Hematopoietic multipotent progenitor cell treated with erythropoietin and hydrocortisone succinate and interleukin-3 and kit ligand, for 17 days (in vitro differentiated cells): Measurements from ENCODE around the gene VSIG4.

Source experiments
- DNase-seq: peaks from one replicate; pipeline ENCODE4 v3.0.0-alpha.2; 2015; ENCODE audit warnings: low spot score

VSIG4 gene

DNA sequence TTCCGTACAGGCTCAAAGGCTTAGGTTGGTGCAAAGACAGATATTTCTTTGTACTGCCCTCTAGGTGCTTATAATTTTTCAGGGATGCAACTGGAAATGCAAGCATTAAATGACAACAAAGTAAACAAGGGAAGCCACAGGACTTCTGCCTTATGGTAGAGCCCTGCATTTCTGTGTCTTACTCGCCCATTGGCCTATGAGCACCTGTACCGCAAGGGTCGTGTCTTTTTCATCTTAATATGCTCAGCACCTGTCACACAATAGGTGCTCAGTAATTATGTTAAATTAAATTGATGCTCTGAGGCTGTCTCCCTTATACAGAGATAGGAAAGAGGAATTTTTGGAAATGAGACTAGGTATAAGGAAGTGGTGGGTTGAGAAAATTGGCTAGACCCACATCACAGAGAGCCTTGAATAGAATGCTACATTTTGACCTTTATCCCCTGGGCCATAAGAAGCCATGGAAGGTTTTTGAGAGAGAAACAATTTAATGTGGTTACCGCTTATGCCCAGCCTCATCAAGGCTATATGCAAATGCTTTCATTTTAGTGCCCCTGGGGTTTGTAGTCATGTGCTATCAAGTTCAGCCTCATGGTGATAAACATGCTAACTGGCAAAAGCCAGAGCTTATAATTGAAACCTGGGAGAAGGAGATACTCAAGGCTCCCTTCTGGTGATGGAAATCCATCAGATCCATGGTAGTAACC lies 16.3 kb downstream of the VSIG4 start:
- DNase-seq = no peak

DNA sequence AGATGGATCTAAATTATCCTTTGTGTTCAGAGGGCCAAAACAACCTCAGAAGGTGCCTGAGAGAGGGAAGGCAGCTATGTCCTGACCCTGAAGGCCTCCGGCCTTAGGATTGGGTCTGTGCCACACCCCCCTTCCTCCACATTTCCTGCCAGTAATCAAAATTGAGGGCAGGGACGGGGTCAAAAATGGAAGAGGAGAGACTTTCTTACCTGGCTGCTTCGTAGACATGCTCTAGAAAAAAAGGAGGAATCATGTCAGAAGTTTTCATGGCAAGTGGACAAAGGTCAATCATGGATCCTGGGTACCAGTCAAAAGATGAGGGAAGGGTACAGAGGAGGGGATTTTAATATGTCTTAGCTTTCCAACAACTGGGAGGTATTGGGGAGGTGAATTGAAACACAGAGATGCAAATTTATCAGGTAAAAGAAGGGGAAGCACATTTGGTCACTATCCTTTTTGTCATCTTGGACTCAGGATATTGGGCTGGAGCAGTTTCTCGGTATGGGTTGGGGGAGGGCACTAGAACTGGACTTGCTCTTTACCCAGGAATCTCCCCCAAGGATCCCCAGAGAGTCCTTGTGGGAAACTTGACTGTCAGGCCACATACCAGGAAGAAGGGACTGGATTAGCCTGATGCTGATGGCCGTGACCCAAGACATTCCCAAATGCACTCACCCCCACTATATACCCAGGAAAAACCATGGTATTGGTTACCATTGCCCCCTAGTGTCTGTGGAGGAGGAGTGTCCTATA lies 17.1 kb downstream of the VSIG4 start:
- DNase-seq = no peak

DNA sequence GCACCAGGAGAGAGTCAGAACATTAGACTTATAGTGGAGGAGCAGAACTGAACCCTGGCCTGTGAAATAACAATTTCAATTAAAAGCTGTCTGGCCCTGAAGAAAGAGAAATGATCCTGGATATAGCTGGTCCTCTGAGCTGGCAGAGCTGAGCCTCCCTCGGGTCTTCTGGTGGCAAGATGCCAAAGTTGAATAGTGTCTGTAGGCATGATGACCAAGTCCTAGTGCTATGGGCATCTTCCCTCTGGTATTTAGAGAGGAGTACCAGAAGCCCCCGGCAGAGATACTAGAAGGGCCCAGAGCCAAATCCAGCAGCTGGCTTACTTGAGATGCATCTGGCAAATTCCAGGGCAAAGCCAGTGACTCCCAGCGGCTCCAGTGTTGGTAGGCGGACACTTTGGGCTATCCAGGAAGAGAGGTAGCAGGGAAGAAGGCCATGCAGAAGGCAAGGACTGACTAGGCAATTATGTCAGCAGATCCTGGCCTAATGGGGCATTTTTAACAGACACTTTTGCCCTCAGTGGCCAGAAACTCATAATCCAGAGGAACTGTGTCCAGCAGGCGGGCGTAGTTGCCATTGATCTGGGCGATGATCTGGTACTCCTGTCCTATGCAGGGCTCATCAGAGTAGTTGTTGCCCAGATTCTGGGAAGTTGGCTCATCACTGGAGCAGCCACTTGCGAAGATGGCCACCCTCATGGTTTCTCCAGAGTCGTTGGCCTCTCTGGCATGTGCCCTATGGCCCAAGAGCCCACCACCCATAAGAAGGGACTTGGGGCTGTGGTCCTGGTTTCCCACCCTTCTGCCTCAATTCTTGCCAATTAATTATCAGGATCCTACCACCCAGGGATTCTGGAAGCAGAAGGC lies 17.9 kb downstream of the VSIG4 start:
- no peak for DNase-seq

DNA sequence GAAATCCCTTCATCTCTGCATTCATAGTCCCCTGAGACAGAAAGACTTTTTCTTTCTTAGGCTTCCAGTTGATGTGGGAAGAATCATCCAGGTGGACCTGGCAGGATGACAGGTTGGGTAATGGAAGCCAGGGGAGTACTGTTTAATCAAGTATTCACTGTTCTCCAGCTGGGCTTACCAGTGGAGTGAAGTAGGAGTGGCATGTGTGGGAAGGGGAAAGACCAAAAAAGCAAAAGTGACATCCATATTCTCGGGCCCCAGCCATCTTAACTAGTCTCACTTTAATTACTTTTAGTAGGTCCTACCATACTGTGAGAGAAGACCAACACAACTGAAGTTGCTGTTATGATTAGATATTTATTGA lies 18.5 kb downstream of the VSIG4 start:
- DNase-seq = no peak

DNA sequence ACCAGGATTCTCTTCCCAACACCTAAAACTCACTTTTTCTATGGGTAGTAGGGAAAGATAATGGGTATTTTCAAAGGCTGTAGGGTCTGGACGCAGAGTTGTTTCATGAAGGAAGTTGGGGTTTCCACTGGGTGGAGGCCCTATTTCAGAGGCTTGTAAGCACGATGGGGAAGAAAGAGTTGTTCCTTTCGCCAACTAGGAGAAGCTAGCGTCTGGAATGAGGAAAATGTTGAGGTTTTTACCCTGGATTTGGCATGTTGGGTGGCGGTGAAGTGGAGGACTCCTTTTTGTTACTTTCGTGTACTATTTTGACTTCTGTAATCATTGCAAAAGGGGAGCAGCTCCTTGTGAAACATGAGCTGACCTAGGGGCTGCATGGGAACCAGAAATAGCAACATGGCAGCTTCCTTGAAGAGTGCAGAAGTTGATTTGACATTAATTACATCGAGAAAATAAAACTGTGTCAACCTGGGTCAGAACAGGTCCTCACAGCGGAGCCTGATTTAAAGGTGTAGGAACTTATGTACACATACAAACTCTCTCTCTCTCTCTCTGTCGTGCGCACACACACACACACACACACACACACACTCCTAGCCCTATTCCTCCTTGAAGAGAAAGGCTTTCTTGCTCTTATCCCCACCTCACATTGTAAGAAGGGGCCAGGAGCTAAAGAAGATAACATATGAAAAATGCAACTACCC lies 19.1 kb downstream of the VSIG4 start:
- DNase-seq = no peak

DNA sequence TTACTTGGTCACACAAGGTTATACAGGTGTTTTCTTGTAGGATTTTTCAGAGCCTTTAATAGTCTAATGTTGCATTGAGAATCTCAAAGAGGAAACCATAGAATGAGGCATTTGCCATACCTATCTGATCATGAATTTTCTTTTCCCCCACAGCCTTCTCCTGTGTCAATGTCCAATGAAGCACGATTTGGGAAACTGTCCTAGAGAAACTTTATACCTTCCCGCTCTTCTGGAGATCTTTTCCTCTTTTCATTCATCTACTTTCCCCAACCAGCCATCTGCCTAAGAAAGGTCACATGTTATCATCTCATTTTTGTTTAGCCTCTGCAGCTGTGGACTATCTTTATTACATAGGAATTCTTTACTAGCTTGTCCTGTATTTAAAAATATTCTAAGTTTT lies 19.9 kb downstream of the VSIG4 start:
- DNase-seq = no peak

DNA sequence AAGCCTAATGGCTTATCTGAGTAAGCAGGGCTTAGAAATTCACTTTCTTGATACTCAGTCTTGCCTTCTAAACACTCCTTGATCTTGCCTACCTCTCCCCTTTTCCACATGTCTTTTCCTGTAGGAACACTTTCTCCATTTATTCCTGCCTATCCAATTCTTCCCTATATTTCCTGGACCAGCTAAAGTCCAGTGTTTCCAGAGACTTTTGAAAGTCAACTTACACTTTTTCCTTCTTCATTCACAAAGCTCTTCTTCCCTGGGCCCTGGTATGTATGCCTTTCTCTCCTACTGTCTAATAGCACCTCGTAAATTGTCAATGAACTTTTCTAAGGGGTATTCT lies 20.6 kb downstream of the VSIG4 start:
- no peak for DNase-seq

DNA sequence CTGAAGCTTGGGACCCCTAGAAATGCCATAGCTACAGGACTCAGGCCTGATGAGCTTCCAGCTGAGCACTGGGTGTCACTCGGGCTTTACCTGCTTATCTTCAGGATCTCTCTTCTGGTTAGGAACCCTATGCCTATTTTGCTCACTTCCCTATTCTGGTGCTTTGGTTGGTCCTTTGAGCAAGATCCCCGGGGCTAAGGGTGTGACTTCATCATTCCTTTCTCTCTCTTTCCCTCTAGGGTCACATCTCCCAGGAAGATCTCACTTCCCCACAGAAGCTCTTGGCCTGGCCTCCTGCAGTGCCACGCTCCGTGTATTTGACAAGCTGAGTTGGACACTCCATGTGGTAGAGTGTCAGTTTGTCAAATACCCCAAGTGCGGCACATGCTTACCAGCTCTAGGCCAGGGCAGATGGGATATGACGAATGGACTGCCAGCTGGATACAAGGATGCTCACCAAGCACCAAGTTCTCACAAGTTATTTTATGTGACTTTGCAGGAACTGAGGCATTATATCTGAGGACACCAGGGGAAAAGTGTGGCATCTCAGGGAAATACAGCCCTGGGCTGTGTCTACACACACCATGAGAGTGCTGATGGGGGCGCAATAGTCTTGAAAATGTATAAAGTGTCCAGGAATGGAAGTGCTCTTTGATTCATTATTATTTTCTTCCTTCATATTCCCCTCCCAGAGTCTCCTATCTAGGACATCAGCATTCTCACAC lies 21.1 kb downstream of the VSIG4 start:
- no peak for DNase-seq

DNA sequence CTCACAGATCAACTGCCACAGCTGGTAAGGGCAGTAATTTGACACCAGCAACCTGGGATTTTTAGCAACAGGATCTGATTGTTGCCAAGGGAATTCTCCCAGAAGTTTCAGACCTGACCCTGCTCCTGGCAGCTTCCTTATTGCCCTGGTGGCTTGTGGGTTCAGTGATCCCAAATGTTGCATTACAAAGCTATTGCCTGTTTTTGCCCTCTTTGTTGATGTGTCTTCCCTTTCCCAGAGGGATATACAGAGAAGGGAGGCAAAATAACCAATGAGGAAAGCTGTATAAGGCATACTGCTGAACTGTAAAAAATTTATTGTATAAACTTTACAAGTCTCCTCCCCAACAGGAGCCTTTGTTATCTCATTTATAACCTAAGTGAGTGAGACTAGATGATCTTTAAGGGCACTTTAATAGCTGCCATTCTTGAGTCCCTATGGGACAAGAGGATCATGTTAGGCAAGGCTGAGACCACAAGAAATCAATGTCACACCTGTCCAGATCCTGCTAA lies 22.2 kb downstream of the VSIG4 start:
- DNase-seq = no peak

DNA sequence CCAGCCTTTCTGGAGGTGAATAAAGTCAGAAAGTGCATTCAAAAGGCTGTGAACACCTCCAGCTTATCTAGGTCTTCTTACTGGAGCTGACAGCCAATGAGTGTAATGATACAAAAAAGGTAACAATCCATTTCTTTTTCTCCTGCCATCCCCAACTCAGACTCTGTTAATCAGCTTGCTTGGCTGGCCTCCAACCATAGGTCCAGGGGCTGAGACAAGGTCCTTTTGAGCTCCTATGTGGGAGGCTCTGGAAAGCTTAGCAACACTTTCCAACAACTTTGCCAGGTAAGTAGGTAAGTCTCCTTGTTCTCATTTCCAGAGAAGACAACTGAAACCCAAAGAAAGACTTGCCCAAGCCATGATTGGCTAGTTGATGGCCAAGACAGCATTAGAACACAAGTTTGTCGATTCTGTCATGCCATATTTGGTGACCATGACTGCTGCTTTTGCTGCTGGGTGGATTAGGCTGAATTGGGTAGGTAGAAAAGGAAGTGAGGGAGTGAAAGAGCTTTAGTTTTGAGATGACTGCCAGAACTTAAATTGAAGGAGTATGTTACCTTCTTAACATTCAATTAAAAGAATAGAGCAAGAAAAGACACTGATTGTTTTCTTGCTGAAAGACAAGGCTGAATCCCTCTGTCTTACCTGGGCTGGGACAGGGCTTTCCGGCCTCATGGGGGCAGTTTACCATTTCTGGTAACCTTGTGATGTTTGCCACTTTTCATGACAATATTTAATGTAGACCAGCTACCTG lies 22.8 kb downstream of the VSIG4 start:
- DNase-seq = no peak

DNA sequence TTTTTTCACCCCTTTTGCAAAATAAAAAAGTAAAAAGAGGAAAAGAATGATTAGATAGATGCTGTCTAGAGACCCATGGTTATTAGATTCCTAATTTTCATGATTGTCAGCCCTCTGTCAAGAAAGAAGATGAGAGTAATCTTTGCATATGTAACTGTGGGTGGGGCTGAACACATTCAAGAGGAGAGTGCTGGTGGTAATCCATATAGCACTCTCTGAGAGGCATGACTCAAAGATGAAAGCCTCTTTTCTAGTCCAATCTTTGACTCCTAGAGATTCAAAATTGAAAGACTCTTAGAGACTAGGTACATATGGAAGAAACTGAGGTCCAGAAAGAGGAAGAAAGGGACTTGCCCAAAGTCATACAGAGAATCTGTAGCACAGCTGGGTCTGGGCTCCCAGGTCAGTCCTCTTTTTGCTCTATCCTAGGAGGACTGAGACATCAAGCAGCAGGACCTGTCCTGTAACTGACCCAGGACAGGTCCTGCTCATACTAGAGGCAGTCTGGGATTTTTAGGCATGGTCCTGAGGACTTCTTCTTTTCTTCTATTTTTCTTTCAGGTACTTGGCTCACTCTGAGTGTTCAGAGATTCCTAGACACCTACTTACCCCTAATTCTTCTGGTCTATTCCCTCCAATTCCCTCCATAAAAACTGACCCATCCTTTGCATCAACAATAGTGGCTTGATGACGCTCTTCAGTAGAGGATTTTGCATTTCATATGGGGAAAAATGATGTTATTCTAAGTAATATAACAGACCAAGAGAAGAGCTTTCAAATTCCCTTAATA lies 23.8 kb downstream of the VSIG4 start:
- DNase-seq = no peak

DNA sequence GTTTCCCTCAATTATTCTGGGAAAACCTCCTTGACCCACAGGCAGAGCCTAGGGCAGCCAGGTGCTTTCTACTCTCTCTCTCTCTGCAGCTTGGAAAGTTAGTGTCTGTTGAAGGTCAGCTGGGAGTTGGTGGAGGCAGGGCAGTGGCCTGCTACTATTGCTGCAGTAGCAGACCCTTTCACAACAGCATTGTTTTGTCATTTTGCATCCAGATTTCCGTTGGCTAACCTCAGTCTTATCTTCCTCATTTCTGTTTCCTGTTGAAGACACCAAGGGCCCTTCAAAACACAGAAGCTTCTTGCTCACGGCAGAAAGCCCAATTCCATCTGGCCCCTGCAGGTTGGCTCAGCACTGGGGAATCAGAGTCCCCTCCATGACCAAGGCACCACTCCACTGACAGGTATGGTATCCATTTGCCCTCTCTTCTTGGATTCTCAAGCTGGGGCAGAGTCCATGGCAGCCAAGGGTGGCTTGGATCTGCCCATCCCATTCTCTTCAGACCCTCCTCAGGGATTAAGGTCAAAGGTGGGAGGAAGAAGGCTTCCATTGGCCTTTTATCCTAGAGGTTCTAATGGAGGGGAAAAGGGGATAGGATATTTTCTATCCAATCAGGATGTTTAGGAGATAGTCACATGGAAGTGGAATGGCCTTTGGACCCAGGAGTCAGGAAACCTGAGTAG lies 24.6 kb downstream of the VSIG4 start:
- no peak for DNase-seq

DNA sequence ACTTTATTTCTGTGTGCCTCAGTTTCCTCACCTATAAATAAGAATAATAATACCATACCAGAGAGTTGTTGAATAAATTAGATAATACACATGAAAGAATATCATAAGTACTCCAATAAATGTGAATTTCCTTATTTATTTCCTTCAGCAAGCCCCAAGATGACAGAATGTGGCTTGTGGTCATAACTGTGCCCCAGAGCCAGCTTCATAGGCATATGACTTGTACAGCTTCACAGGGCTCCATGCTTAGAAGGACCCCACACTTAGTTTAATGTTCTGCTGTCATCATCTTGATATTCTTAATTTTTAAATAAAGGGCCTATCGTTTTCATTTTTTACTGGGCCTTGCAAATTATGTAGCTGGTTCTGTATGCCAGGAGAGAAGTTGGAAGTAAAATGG lies 25.3 kb downstream of the VSIG4 start:
- DNase-seq = no peak

DNA sequence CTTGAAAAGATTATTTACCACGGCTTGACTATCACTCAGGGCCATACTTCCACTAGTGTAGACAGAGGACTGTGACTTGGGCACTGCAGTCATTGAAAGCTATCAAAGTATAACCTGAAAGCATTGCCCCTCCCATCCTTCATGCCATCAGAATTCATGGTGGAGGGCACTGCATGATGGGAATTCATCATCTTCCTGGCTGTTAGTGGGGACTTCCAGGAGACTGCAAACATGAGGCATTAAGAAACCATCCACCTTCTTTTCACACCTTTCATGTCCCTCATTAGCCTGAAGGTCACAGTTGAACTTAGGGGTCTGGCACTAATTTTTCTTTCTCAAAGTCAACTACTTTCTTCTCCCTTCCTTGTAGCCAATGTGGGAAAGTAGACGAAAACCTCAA lies 25.8 kb downstream of the VSIG4 start:
- no peak for DNase-seq

DNA sequence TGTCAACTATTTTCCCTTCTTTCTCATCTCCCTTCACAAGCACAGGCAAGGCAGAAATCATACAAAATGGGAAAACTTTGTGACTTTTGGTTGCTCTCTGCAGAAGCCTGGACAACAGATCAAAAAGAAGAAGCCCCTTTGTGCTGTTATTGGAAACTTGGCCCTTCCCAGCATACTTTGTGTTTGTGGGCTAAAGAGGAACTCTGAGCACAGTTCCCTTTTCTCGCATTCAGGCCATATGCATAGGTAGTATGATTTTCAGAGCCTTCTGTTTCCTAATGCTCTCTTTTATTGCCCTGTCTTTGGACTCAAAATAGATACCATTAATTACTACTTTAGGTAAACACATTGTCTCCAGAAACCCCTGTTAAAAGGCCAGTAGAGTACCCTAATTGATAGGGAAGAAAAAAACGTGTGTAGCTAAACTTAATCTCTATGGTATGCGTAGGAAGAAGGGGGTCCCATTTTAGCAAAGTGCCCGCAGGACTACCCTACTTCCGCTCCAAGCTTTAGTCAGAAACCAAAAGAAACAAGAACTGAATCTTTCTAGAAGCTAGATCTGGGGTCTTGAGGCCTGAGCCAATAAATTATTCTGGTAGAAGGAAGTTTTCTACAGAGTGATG lies 26.6 kb downstream of the VSIG4 start:
- DNase-seq = no peak

DNA sequence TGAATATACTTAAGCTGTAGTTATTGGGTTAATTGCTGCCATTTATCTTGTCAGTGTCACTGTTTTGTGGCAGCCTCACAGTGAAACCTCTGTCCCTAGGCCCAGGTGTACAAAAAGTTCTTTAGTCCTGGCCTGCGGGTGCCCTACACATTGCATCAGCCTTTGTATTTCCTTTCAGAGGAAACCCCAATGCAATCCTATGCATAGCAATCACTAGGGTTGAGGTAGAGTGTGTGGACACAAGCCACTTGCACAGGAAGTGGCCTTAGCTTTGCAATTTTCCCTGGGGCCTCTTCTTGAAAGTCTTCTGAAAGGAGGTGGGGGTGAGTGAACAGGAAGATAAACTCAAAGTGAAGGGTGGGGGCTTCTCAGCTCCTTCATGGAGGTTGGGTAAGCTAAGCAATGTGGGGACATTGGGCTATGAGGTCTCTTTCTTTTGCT lies 27.8 kb downstream of the VSIG4 start:
- no peak for DNase-seq

DNA sequence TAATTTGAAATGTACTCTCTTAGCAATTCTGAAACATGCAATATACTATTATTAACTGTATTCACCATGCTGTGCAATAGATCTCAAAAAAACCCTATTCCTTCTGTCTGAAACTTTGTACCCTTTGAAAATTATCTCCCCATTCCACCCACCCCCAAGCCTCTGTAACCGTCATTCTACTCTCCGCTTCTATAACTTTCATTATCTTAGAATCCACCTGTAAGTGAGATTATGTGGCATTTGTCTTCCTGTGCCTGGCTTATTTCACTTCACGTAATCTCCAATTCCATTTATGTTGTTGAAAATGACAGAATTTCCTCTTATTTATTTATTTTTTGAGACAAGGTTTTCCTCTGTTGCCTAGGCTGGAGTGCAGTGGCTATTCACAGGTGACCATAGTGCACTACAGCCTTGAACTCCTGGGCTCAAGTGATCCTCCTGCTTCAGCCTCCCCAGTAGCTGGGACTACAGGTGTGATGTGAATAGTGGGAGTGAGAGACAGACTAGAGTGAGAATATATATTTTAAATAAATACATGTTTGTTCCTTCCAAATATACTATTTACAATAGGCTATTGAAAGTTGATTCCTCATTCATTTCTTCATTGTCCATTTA lies 30.5 kb downstream of the VSIG4 start:
- DNase-seq = no peak

DNA sequence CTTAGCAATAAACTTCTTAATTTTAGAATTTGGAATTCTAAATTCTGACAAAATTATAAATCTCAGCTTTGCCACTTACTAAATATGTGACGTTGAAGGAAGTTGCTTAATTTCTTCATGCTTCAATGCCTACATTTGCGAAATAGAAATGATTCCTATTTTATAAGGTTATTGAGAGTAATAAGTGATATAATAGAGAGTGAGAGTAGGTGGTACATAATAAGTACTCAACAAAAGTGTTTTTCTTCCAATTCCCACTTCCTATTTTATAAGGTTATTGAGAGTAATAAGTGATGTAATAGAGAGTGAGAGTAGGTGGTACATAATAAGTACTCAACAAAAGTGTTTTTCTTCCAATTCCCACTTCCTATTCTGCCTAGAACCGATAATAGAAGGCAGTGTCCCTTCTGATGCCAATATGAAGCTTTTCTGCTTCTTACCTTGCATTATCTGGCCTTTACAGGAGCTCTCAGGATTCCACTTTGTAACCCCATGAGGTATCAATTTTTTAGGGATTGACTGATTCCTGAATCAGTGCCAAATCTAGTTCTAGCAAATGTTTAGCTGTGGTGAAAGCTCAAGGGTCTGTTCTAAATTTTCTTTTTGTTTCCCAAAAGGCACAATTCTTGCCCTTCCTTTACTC lies 31.4 kb downstream of the VSIG4 start:
- DNase-seq = no peak
